HK-2 (cell line): ENCODE data around the gene PFKFB3.
"Not testable (repeated sequence)": the region's sequence is repeated elsewhere in the genome, so short reads cannot be mapped to it uniquely, and the experiment has no call there.

Source experiments
- DNase-seq: peaks from one replicate; pipeline ENCODE4 v3.0.0-alpha.2; 2018; ENCODE audit not compliant: unreplicated experiment

PFKFB3 gene

DNA sequence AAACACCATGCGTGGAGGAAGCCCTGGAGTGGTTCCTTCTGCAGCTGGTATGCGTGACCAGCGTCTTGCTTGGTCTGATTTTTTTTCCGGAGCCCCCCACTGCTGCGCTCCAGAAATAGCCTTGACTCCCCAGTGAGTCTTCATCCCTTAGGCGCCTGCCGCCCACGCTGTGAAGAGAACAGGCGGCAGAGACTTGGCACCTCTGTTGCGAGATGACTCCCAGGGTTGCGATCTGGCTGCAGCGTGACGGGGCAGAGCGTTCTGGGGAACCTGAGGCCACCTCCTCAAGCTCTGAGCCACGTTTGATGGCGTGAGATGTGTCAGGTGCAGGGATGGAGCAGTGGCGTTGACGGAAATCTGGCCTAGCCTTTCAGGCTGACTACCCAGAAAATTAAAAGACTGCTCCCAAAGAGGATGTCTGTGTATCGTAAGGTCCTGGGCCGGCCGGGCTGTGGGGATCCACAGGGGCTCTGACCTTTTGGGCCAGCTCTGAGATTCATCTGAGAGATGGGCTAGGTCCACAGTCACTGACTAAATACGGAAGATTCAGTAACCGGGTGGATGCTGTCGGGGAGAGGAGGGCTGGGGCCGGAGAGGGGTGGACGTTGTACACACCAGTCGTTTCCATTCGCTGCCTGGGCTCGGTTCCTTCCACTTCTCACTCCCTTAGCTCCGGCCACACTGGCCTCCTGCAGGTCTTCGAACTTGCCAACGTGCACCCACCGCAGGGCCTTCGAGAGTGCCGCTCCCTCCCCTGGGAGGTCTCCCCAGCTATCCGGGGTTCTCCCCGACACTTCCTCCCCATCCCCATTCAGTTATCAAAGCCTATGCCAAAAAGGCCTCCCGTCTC lies 33.8 kb downstream of the PFKFB3 start:
- DNase-seq = no peak

DNA sequence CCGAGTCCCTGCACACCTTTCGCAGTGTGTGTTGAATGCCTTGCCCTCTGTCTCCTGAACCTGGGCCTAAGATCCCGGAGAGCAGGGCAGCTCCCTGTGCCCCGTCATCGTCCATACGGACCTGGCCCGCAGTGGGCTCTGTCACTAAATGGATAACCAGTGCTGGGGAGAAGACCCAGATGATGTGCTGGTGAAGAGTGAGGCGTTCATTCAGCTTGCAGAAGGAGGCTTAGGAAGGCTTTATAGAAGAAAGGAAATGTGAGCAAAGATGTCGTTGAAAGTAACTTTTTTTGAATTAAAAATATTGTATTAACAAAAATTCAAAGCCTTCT lies 34.4 kb downstream of the PFKFB3 start:
- no peak for DNase-seq

DNA sequence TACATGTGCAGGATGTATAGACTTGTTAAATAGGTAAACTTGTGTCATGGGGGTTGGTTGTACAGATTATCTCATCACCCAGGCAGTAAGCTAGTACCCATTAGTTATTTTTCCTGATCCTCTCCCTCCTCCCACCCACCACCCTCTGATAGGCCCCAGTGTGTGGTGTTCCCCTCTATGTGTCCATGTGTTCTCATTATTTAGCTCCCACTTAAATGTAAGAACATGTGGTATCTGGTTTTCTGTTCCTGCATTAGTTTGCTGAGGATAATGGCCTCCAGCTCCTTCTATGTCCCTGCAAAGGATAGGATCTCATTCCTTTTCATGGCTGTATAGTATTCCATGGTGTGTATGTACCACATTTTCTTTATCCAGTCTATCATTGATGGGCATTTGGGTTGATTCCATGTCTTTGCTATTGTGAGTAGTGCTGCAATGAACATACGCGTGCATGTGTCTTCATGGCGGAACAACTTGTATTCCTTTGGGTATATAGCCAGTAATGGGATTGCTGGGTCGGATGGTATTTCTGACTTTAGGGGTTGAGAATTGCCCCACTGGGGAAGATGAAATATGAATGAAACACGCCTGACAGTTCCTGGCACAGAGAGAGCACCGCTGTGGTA lies 36.0 kb downstream of the PFKFB3 start:
- not testable (repeated sequence) for DNase-seq

DNA sequence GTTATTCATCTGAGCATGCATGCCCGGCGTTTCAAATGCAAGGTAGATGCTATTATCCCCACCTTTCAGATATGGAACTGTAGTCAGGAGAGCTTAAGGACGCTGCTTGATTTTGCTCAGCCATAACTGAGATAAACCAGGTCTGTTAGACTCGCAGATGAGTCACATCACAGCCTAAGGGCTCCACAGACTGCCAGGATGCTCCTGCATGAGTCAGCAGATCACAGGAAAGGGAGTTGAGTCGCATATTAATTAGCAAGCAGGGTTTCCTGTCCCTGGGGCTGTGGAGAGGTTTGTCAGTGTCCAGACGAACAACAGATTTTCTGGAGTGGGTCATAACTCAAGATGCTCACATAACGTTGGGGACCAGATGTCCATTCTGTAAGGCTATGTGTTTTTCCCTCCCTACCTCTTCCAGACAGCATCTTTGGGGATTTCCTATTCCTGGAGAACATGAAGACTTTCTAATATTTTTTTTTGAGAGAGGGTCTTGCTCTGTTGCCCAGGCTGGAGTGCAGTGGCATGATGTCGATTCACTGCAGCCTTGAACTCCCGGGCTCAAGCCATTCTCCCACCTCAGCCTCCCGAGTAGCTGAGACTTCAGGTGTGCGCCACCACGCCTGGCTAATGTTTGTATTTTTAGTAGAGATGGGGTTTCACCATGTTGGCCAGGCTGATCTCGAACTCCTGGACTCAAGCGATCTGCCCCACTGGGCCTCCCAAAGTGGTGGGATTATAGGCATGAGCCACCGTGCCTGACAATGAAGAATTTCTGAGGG lies 36.7 kb downstream of the PFKFB3 start:
- peak; percentile 79 for DNase-seq

DNA sequence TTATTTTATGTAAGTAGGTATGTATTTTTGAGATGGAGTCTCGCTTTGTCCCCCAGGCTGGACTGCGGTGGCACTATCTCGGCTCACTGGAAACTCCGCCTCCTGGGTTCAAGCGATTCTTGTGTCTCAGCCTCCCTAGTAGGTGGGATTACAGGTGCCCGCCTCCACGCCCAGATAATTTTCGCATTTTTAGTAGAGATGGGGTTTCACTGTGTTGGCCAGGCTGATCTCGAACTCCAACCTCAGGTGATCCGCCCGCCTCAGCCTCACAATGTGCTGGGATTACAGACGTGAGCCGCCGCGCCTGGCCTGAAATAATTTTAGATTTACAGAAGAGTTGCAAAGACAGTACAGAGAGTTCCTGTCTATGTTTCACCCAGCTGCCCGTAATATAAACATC lies 37.5 kb downstream of the PFKFB3 start:
- DNase-seq = no peak

DNA sequence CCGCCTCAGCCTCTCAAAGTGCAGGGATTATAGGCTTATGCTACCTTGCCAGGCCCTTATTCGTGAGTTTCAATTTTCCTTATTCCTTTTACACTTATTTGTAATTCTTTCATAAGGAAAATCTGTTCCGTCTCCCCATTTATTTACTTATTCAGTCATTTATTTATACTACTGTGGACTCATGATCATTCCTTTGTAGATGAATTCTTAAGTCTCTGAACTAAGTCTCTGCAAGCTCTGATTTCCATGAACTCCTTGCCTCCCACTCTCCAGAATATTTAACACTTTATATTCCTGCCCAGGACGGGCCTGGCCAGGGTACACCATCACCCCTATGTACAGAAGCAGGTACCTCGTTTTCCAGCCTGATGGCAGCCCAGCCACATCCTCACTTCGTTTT lies 39.4 kb downstream of the PFKFB3 start:
- no peak for DNase-seq

DNA sequence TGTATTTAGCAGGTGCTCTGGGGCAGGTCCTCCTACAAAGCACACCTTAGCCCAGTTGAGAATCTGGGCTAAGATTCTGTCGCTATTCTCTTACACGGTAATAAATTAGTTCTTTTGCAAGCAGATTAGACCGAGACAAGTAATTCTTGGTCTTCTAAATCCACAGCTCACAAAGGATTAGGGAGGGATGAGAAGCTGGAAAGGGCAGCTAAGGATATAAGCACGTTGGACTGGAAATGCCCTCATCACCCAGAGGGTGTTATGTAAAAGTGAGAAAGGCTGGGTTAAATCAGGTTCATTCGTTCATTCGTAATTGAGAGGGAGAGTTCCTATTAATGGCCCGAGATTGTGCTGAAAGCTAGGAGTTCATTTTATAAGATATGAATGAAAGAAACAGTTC lies 41.8 kb downstream of the PFKFB3 start:
- no peak for DNase-seq

DNA sequence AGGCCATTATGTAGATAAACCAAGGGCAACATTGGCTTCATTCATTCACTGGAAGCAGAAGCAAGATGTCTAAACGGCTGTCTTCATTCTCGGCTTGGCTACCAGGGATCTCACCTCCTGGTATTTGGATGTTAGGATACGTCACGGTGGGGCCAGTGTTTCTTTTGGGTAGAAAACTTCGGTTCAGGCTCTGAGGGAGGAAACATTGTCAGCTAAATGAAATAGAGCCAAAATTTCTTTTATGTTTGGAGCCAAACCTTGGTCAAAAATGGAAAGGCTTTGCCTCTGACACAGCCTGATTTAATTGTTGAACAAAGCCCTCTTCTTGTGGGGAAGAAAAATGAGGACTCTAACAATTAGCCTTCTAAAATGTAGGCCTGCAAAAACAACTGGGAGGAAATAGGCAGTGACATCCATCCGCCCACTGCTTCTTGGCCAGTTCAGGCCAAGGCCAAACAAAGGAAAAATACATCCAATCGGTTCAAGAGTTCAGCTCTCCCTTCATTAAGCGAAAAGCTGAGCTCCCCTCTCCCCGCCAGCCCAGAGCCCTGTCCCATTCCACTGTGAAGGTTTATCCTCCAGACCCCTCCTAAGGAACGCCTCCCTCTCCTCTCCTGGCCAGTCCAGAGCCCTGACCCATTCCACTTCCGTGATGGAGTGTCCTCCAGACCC lies 44.4 kb downstream of the PFKFB3 start:
- DNase-seq = no peak

DNA sequence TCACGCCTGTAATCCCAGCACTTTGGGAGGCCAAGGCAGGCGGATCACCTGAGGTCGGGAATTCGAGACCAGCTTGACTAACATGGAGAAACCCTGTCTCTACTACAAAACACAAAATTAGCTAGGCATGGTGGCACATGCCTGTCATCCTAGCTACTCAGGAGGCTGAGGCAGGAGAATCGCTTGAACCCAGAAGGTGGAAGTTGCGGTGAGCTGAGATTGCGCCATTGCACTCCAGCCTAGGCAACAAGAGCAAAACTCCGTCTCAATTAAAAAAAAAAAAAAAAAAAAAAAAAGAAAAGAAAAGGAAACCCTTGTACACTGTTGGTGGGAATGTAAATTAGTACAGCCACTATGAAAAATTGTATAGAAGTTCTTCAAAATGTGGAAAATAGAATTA lies 46.2 kb downstream of the PFKFB3 start:
- DNase-seq = not testable (repeated sequence)

DNA sequence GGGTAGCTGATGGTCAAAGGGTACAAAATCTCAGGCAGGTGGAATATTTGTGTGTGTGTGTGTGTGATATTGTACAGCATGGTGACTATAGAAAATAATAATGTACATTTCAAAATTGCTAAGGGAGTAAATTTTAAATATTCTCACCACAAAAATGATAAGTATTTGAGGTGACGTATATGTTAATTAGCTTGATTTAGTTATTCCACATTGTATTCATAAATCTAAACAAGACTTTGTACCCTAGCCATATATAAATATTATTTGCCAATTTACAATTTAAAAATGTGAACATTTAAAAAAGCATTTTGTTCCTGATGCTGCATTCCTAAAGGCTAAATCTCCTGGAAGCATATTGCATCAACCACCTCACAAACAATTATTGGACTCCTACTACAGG lies 47.0 kb downstream of the PFKFB3 start:
- no peak for DNase-seq

DNA sequence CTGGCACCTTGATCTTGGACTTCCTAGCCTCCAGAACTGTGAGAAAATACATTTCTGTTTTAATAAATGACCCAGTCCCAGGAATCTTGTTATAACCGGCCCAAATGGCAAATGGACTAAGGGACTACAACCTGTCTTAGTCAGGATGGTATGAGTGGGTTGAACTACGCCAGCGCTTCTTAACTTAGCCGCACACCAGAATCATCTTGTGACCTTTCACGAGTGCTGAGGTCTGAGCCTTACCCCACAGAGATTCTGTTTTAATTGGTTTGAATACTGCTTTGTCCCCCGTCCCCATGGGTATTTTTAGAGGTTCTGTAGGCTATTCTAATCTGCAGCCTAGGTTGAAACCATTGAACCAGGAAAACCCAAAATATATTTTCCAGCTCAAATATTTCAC lies 48.0 kb downstream of the PFKFB3 start:
- DNase-seq = no peak

DNA sequence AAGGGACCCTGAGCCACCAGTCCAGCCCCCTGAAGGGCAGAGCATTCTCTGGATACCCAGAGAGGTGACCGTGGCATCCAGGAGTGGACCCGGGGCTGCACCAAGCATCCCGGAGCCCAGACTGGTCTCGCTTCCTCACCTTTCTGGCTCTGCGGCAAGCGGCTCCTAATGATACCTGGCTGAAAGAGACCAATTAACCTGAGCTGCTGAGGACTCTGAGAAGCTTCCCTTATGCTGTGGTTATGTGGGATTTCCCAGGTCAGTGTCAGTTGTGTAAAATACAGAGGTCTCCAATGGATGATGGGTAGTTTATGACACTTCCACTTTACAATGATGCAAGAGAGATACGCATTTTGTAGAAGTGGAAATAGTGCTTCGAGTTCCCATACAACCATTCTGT lies 51.5 kb downstream of the PFKFB3 start:
- no peak for DNase-seq

DNA sequence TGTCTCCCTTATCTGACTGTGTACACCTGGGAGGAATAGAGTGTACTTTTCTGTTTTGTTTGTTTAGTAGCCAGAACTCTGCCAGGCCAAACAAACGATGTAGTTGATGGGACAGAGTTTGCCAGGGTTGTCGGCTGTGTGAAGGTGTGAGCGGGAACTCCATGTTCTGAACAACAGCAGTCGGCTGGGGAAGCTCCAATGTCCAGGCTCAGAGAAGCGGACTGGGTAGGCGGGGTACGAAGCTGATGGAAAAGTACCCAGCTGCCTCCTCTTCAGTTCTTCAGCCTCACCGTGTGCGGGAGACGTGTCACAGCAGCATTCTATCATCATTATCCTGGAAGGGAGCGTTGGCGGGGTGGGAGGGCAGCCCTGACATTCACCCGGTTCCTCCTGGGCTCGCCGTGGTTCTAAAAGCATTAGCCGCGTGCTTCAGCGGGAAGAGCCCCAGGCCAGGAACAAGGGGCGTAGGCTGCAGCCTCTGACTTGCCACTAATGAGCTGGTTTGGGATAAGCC lies 52.9 kb downstream of the PFKFB3 start:
- no peak for DNase-seq

DNA sequence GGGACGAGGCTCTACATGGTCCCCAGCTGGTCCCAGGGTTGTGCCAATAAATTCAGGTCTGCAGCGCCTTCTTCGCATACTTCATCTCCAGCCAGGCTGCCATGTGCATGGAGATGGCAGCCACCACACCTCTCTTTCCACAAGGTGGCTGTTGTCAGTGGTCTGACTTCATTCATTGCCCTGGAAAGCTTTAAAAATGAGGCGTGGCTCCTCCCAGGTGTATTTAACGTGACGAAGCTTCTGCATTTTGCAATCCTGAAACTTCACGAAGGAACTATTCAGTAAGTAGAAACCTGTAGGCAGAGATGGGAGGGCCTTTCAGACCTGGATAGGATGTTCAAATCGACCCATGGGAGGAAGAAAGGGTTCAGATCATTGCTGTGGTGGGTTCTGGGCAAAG lies 53.7 kb downstream of the PFKFB3 start:
- DNase-seq = no peak

DNA sequence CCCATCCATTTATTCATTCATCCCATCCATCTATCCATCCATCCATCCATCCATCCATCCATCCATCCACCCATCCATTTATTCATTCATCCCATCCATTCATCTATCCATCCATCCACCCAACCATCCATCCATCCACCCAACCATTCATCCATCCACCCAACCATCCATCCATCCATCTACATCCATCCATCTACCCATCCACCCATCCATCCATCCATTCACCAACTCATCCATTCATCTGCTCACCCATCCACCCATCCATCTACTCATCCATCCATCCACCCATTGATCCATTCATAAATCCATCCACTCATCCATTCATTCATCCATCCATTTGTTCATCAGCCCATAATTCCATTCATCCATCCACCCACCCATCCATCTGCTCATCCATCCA lies 56.4 kb downstream of the PFKFB3 start:
- DNase-seq = no peak

DNA sequence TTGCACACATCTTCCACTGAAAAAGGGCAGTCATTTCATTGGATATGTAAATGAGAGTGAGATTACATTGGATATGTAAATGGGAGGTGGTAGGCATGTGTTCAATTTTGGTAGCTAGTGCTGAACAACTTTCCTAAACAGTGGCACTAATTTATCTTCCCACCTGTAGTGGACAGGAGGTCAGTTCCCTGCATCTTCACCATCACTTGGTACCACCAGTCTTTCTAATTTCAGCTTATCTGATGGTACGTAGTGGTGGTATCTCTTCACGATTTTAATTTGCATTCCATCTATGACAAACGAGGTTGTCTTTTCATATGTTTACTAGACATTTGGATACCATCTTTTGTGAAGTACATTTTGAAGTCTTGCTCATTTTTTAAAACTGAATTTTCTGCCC lies 58.1 kb downstream of the PFKFB3 start:
- no peak for DNase-seq

DNA sequence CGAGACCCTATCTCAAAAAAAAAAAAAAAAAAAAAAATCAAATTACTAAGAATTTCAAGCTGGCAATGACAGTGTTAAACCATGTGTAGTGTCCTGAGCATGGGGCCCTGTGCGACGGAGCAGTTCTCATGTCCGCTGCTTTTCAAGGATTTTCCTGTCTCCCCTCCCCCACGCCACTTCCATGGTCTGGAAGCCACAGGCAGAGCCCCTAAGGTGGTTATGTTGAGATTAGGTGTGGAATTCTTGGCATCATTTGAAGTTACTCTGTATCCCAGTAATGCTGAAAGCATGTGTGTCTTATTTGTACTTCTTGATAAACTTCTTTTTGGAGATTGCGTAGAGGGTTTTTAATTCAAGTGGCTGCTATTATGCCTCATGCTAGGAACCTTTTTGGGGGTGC lies 65.2 kb downstream of the PFKFB3 start:
- DNase-seq = no peak

DNA sequence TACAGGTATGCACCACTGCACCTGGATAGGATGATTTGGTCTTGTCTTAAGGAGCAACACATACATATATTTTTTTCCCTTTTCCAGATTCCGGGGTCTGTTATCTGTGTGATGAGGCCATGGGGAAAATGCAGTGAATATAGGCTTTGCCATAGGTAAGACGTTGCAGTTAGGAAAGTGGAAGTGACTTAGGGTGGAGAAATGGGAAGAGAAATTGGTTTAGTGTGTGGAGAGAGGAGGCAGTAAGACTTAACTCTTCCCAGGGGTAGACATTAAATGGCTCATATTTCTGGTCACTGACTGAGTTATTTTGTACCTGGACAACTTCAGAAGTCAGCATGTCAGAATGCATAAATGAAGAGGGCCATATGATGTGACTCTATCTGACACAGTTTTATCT lies 66.7 kb downstream of the PFKFB3 start:
- no peak for DNase-seq

DNA sequence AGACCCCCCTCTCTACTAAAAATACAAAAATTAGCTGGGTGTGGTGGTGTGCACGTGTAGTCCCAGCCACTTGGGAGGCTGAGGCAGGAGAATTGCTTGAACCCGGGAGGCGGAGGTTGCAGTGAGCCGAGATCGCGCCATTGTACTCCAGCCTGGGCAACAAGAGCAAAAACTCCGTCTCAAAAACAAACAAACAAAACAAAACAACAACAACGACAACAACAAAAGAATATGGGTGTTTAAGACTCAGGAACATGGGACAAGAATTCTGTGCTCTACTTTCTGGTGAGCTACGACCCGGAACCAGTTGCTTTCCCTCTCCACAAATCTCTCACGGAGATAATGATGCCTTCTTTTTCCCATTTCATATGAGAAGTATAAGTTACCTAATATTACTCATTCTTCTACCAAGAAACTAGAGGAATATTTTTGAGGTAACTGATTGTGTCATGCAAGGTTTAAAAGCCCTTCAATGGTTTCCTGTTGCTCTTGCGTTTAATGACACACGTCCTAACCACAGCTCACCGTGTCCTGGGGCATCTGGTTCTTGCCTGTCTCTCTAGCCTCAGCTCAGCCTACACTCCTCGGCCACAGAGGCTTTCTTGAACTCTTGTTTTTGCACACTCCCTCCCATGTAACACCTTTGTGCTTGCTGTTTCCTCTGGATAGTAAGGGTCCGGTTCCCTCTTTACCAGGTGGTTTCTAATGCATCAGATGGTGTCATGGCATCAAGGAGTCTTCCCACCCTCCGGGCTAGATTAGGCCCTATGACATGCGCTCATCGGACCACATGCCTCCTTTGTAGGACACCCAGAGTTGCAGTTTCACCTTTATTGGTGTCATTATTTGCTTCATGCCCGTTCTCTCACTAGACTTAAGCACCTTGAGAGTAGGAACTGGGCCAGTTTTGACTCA lies 67.5 kb downstream of the PFKFB3 start:
- no peak for DNase-seq

DNA sequence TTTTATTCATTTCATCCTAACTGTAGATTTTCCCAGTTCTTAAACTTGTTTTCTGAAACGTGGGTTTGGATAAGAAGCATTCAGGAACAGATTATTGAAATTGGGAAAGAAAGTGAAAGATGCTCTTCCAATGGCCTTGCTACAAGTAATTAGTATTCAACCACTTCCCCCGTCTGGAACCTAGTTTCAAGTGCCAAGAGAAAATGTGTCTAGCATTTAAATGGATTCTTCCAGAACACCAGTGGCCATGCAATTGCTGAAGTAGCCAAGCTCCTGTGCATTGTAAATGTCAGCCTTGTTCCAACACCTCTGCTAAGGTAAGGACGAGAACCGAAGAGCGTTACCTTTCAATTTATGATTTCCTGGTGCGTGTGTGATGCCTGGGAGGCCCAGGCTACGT lies 68.2 kb downstream of the PFKFB3 start:
- DNase-seq = no peak

DNA sequence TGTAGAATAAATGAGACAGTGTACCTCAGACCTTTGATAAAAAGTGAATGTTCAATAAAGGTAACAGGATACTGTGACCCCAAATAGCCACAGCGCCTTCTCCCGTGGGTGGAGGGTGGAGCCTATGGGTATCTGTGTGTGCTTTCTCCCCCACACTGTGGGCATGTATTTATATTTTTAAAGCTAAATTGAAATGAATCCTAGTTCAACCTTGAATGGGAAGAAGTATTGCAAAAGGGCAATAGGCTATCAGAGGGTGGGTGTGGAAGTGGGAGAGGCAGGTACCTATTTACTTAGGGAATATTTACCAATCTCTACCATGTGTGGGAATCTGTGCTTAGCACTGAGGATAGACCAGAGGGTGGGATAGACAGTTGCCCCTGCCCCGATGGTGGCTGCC lies 68.9 kb downstream of the PFKFB3 start:
- no peak for DNase-seq
